Activated T-helper 17 cell treated with anti-CD3 and anti-CD28 coated beads, Interleukin-2, amount 50 U/mL, for 72 hours (primary cell): ENCODE measurements around the gene PHLDA3. TPM values are rescaled to one million over a fixed set of nuclear protein-coding genes. Genes with fewer than 3 reads are reported as not detected.
A peak's percentile ranks its signal among the peaks of the same experiment; 100 is the strongest.

Source experiments
- ATAC-seq: fragments of 150-1000 bp; cut with Tn5 transposase; replicated peaks from 2 replicates; pipeline ENCODE4 v1.10.0; 2021; ENCODE audit warnings: mild to moderate bottlenecking, moderate library complexity
- H3K27ac Mint-ChIP-seq: one replicate; pipeline ENCODE4 v1.8.0; 2022; ENCODE audit warnings: mixed read lengths
- H3K27me3 Mint-ChIP-seq: one replicate; pipeline ENCODE4 v1.8.0; 2022; ENCODE audit warnings: mixed read lengths
- H3K36me3 Mint-ChIP-seq: one replicate; pipeline ENCODE4 v1.8.0; 2022; ENCODE audit warnings: low read depth, mild to moderate bottlenecking, mixed read lengths
- H3K4me1 Mint-ChIP-seq: one replicate; pipeline ENCODE4 v1.8.0; 2022; ENCODE audit warnings: mixed read lengths
- H3K4me3 Mint-ChIP-seq: one replicate; pipeline ENCODE4 v1.8.0; 2022; ENCODE audit warnings: mild to moderate bottlenecking, mixed read lengths
- H3K9me3 Mint-ChIP-seq: one replicate; pipeline ENCODE4 v1.8.0; 2022; ENCODE audit warnings: mixed read lengths
- total RNA-seq, 2 donors: library from RNA; stranded (reverse); gene quantifications; one replicate each; pipeline ENCODE4 v1.2.3, GENCODE V29; 2022

Gene PHLDA3
- total RNA-seq, 2 donors from 2014 or later, result 9.4 to 21.0 TPM

- ATAC-seq, result no peak
- no peak overlapping the region for H3K27ac Mint-ChIP-seq
- H3K4me1 Mint-ChIP-seq, result peaks cover 14% of the 10 kb centered on the region
- no peaks in the 10 kb centered on the region for H3K36me3 Mint-ChIP-seq
- H3K27me3 Mint-ChIP-seq, result peaks cover 18% of the 10 kb centered on the region
- H3K4me3 Mint-ChIP-seq, result no peak overlapping the region
- H3K9me3 Mint-ChIP-seq, result no peaks in the 10 kb centered on the region
Observed at GRCh38 chr1:201450721-201451291, 18.2 kb downstream of the PHLDA3 start.

- H3K9me3 Mint-ChIP-seq, result no peaks in the 10 kb centered on the region
- H3K27ac Mint-ChIP-seq, result no peak overlapping the region
- H3K36me3 Mint-ChIP-seq, result no peaks in the 10 kb centered on the region
- peaks cover 7% of the 10 kb centered on the region for H3K4me1 Mint-ChIP-seq
- peaks cover 18% of the 10 kb centered on the region for H3K27me3 Mint-ChIP-seq
- H3K4me3 Mint-ChIP-seq, result no peak overlapping the region
- ATAC-seq, result no peak
Observed at GRCh38 chr1:201448990-201449389, 20.0 kb downstream of the PHLDA3 start.

GRCh38 chr1:201447903-201448871 is 20.8 kb downstream of the PHLDA3 start:
- Mint-ChIP-seq H3K4me3 (no peak overlapping the region), H3K4me1 (peaks cover 5% of the 10 kb centered on the region), H3K9me3 (no peaks in the 10 kb centered on the region), H3K27me3 (peaks cover 17% of the 10 kb centered on the region), H3K27ac (no peak overlapping the region), H3K36me3 (no peaks in the 10 kb centered on the region)
- peak; percentile 95 for ATAC-seq

DNA sequence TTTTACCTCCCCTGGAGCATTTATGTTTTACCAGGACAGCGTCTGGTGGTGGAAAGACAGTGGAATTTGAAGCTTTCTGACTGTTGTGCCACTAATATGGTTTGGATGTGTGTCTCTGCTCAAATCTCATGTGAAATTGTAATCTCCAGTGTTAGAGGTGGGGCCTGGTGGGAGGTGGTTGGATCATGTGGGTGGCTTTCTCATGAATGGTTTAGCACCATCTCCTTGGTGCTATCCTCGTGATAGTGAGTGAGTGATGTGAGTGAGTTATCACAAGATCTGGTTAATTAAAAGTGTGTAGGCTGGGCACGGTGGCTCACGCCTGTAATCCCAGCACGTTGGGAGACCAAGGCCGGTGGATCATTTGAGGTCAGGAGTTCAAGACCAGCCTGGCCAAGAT is 23.7 kb downstream of the PHLDA3 start:
- no peaks in the 10 kb centered on the region for H3K9me3 Mint-ChIP-seq
- no peak for ATAC-seq
- no peak overlapping the region for H3K27ac Mint-ChIP-seq
- peaks cover 5% of the 10 kb centered on the region for H3K4me1 Mint-ChIP-seq
- peaks cover 13% of the 10 kb centered on the region for H3K27me3 Mint-ChIP-seq
- H3K36me3 Mint-ChIP-seq, result no peaks in the 10 kb centered on the region
- no peak overlapping the region for H3K4me3 Mint-ChIP-seq

- Mint-ChIP-seq H3K27me3 (peaks cover 8% of the 10 kb centered on the region), H3K36me3 (no peaks in the 10 kb centered on the region)
Observed at GRCh38 chr1:201444792-201445191, 24.2 kb downstream of the PHLDA3 start.

GRCh38 chr1:201443747-201444146 is 25.2 kb downstream of the PHLDA3 start:
- H3K27ac Mint-ChIP-seq, result no peak overlapping the region
- H3K4me1 Mint-ChIP-seq, result peaks cover 5% of the 10 kb centered on the region
- H3K36me3 Mint-ChIP-seq, result no peaks in the 10 kb centered on the region
- peaks cover 4% of the 10 kb centered on the region for H3K27me3 Mint-ChIP-seq
- H3K9me3 Mint-ChIP-seq, result no peaks in the 10 kb centered on the region
- no peak overlapping the region for H3K4me3 Mint-ChIP-seq
- no peak for ATAC-seq

More at GRCh38 chr1:201444792-201445191, 24.2 kb downstream of the PHLDA3 start:
- no peaks in the 10 kb centered on the region for H3K9me3 Mint-ChIP-seq
- H3K4me1 Mint-ChIP-seq, result peaks cover 5% of the 10 kb centered on the region
- ATAC-seq, result no peak
- no peak overlapping the region for H3K27ac Mint-ChIP-seq
- H3K4me3 Mint-ChIP-seq, result no peak overlapping the region

- H3K36me3 Mint-ChIP-seq, result no peaks in the 10 kb centered on the region
- H3K27ac Mint-ChIP-seq, result no peak overlapping the region
- H3K4me1 Mint-ChIP-seq, result no peaks in the 10 kb centered on the region
- H3K27me3 Mint-ChIP-seq, result peaks cover 16% of the 10 kb centered on the region
- H3K4me3 Mint-ChIP-seq, result no peak overlapping the region
- ATAC-seq, result no peak
- no peaks in the 10 kb centered on the region for H3K9me3 Mint-ChIP-seq
Observed at GRCh38 chr1:201436969-201437368, 32.0 kb downstream of the PHLDA3 start.

GRCh38 chr1:201436393-201436792 is 32.6 kb downstream of the PHLDA3 start:
- Mint-ChIP-seq H3K36me3 (no peaks in the 10 kb centered on the region), H3K9me3 (no peaks in the 10 kb centered on the region), H3K4me1 (no peaks in the 10 kb centered on the region), H3K27ac (no peak overlapping the region), H3K4me3 (no peak overlapping the region), H3K27me3 (peaks cover 18% of the 10 kb centered on the region)
- ATAC-seq, result no peak

DNA sequence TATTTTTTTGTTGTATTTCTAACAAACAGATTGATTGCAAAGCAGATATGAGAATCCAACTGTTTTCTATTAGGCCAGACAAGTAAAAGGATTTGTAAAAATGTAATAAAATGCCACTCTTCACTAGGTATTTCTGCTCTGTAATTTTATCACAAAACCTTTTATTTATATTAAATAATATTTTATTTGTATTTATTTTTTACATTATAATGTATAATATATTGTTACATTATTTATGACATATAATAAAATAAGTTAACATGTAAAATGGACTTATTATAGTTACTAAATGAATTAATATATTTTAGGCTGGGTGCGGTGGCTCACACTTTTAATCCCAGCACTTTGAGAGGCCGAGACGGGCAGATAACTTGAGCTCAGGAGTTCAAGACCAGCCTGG is 34.7 kb downstream of the PHLDA3 start:
- H3K27ac Mint-ChIP-seq, result no peak overlapping the region
- H3K4me3 Mint-ChIP-seq, result no peak overlapping the region
- H3K9me3 Mint-ChIP-seq, result no peaks in the 10 kb centered on the region
- no peak for ATAC-seq
- H3K4me1 Mint-ChIP-seq, result no peaks in the 10 kb centered on the region
- H3K27me3 Mint-ChIP-seq, result peaks cover 24% of the 10 kb centered on the region
- H3K36me3 Mint-ChIP-seq, result no peaks in the 10 kb centered on the region

GRCh38 chr1:201433609-201434008 is 35.4 kb downstream of the PHLDA3 start:
- H3K27ac Mint-ChIP-seq, result no peak overlapping the region
- no peaks in the 10 kb centered on the region for H3K9me3 Mint-ChIP-seq
- H3K36me3 Mint-ChIP-seq, result no peaks in the 10 kb centered on the region
- peaks cover 24% of the 10 kb centered on the region for H3K27me3 Mint-ChIP-seq
- no peak for ATAC-seq
- H3K4me1 Mint-ChIP-seq, result no peaks in the 10 kb centered on the region
- no peak overlapping the region for H3K4me3 Mint-ChIP-seq

DNA sequence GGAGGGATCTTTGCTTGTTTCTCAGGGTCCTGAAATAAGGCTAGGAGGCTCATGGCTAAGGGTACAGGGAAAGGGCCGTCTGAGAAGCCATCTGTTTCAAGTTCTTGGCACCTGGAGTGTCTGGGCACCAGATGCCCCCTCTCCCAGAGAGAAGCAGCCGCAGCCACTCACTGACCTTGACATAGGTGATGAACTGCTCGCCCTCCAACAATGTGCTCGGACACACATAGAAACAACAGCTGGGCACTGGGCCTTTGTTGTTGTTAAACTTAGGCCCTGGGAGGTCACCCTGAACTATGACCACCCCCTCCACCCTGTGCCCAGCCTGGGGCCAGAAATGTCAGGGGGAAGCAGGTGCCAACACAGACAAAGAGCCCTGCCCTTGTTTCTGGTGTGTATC is 38.2 kb downstream of the PHLDA3 start:
- H3K4me3 Mint-ChIP-seq, result no peak overlapping the region
- H3K27ac Mint-ChIP-seq, result no peak overlapping the region
- no peaks in the 10 kb centered on the region for H3K9me3 Mint-ChIP-seq
- H3K27me3 Mint-ChIP-seq, result peaks cover 14% of the 10 kb centered on the region
- H3K36me3 Mint-ChIP-seq, result no peaks in the 10 kb centered on the region
- no peaks in the 10 kb centered on the region for H3K4me1 Mint-ChIP-seq
- no peak for ATAC-seq

- ATAC-seq, result no peak
- no peak overlapping the region for H3K27ac Mint-ChIP-seq
- H3K27me3 Mint-ChIP-seq, result peaks cover 12% of the 10 kb centered on the region
- H3K9me3 Mint-ChIP-seq, result no peaks in the 10 kb centered on the region
- no peak overlapping the region for H3K4me3 Mint-ChIP-seq
- no peaks in the 10 kb centered on the region for H3K4me1 Mint-ChIP-seq
- no peaks in the 10 kb centered on the region for H3K36me3 Mint-ChIP-seq
Observed at GRCh38 chr1:201429736-201430501, 39.1 kb downstream of the PHLDA3 start.

- Mint-ChIP-seq H3K9me3 (no peaks in the 10 kb centered on the region), H3K27me3 (peaks cover 12% of the 10 kb centered on the region), H3K36me3 (no peaks in the 10 kb centered on the region), H3K4me1 (no peaks in the 10 kb centered on the region), H3K4me3 (no peak overlapping the region), H3K27ac (no peak overlapping the region)
- no peak for ATAC-seq
Observed at GRCh38 chr1:201427963-201428362, 41.0 kb downstream of the PHLDA3 start.

DNA sequence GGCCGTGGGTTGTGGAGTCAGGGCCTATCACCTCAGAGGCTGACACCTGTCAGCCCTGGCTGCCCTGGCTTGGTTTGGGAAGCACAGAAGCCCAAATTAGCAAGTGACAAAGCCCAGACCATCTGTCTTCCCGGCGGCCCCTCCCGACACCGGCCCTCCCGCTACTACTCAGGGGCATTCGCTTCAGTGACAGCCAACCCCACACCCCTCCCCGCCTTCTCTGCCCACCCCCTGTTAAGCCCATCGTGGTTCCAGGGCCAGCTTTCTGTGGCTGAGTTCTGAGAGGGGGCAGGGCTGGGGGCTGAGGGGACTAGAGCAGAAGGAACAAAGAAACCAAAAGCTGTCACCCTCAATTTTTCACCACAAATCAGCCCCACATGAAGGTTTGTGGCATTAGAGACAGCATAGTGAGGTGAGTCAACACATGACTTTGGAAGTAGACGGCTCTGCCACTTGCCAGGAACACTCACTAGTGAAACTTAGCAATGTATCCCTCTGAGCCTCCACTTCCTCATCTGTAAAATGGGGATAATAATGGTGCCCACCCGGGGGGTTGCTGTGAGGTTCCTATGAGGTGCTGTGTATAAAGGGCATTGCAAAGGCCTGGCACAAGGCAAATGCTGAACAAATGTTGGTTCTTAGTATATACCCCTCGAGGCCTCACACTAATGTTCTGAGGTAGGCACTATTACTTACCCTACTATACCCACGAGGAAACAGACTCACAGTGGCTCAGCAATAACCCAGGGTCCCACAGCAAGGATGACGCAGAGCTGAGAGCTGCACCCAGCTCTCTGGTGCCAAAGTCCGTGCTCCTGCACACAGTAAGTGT is 42.3 kb downstream of the PHLDA3 start:
- ATAC-seq, result no peak
- Mint-ChIP-seq H3K4me1 (no peaks in the 10 kb centered on the region), H3K9me3 (no peaks in the 10 kb centered on the region), H3K27ac (no peak overlapping the region), H3K36me3 (no peaks in the 10 kb centered on the region), H3K4me3 (no peak overlapping the region), H3K27me3 (peaks cover 12% of the 10 kb centered on the region)
